ENCODE measurements around the gene ITPKA. TPM values are rescaled to one million over a fixed set of nuclear protein-coding genes. Genes with fewer than 3 reads are reported as not detected.

Gene ITPKA
- total RNA-seq, 1 experiment from 2014 or later, result 7.7 TPM

Other genes with a start within 250 kb of the ITPKA start
- gene OIP5, start 161.3 kb upstream of the ITPKA start, total RNA-seq (2014; rRNA removed; shearing (Covaris generic)), result 49.5 and 67.7 TPM in 2 replicates
- gene NUSAP1, start 161.0 kb upstream of the ITPKA start, total RNA-seq (2014; rRNA removed; shearing (Covaris generic)), result 180 and 204 TPM in 2 replicates
- gene NDUFAF1, start 91.4 kb upstream of the ITPKA start, total RNA-seq (2014; rRNA removed; shearing (Covaris generic)), result 40.7 and 42.4 TPM in 2 replicates
- 16.0 and 17.6 TPM in 2 replicates for gene RTF1, start 76.8 kb upstream of the ITPKA start, total RNA-seq (2014; rRNA removed; shearing (Covaris generic))
- gene LTK, start 20.0 kb downstream of the ITPKA start, total RNA-seq (2014; rRNA removed; shearing (Covaris generic)), result 0.40 and 0.57 TPM in 2 replicates
- 14.9 and 15.8 TPM in 2 replicates for gene RPAP1, start 50.4 kb downstream of the ITPKA start, total RNA-seq (2014; rRNA removed; shearing (Covaris generic))
- gene TYRO3, start 65.3 kb downstream of the ITPKA start, total RNA-seq (2014; rRNA removed; shearing (Covaris generic)), result 3.9 and 4.6 TPM in 2 replicates
- 28.2 and 36.2 TPM in 2 replicates for gene MGA, start 166.5 kb downstream of the ITPKA start, total RNA-seq (2014; rRNA removed; shearing (Covaris generic))

Measured in Daoy (cell line).